Activated T-cell treated with anti-CD3 and anti-CD28 coated beads, Interleukin-2, amount 50 U/mL, for 72 hours (primary cell): ENCODE results near the gene JUP. TPM values are rescaled to one million over a fixed set of nuclear protein-coding genes. Genes with fewer than 3 reads are reported as not detected.
"Not testable (repeated sequence)": the region's sequence is repeated elsewhere in the genome, so short reads cannot be mapped to it uniquely, and the experiment has no call there.

Experiments
- ATAC-seq, 2 donors: fragments of 150-1000 bp; cut with Tn5 transposase; replicated peaks in 1 of 2; 2 replicates each; pipeline ENCODE4 v1.10.0; 2021; ENCODE audit warnings: moderate library complexity in 2 of 2, mild to moderate bottlenecking in 1 of 2
- DNase-seq, 2 donors: peaks; one replicate each; pipeline ENCODE4 v3.0.0; 2021 to 2022; ENCODE audit warnings: mixed read lengths in 1 of 2
- H3K27ac Mint-ChIP-seq: one replicate; pipeline ENCODE4 v1.8.0; 2022; ENCODE audit warnings: mild to moderate bottlenecking, moderate library complexity, mixed read lengths
- H3K27me3 Mint-ChIP-seq: one replicate; pipeline ENCODE4 v1.8.0; 2022; ENCODE audit warnings: low read depth, mixed read lengths
- H3K36me3 Mint-ChIP-seq, 2 donors: one replicate each; pipeline ENCODE4 v1.8.0; 2022; ENCODE audit warnings: mixed read lengths in 2 of 2, mild to moderate bottlenecking in 1 of 2; ENCODE audit not compliant: insufficient read depth in 2 of 2
- H3K4me1 Mint-ChIP-seq: one replicate; pipeline ENCODE4 v1.8.0; 2022; ENCODE audit warnings: low read depth, mixed read lengths
- H3K4me3 Mint-ChIP-seq, 2 donors: one replicate each; pipeline ENCODE4 v1.8.0; 2022; ENCODE audit warnings: mild to moderate bottlenecking in 2 of 2, mixed read lengths in 2 of 2, moderate library complexity in 2 of 2
- H3K9me3 Mint-ChIP-seq, 2 donors: one replicate each; pipeline ENCODE4 v1.8.0; 2022; ENCODE audit warnings: mixed read lengths in 2 of 2
- total RNA-seq, 2 donors: library from RNA; stranded (reverse); gene quantifications; one replicate each; pipeline ENCODE4 v1.2.3, GENCODE V29; 2022

Gene JUP
- total RNA-seq: under 1 TPM; 0.86 to 0.99 TPM

DNA sequence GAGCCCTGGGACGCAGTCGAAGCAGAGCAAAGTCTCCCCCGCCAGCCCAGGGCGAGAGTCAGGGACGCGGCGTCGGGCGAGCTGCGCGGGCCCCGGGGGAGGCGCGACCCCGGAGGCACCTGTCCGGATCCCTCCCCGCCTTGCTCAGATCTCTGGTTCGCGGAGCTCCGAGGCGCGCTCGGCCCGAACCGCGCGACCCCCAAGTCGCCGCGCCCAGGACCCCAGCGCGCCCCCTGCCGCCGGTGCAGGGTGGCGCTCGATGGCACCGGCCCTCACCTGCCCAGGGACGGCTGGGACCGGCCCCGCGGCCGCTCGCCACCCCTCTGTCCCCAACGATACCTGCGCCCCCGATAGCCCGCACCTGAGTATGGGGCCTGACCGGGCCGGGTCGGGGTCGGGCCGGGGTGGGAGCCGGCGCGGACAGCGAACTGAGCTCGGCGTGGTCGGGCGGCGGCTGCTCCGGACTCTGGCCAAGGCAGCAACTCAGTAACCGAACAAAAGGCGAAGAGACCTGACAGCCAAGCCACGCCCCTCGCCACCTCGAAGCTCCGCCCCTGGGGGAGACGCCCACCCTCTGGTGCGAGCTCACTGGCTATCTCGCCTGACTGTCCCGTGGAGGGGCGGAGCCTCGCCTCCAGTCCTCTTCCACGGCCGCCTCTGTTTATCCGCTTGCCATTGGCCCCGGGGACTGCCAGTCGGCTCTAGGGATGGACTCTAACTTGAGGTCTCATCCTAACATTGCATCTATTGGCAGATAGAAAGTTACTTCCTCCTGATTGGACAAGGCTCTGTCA, at the start of gene JUP:
JUP (minus strand) TSS at position 485 of the 794 bp plus-strand sequence. CDS start 14,857 bp downstream, outside the sequence.
- peak within 1 kb of the TSS; percentile 63 to 73 for H3K4me3 Mint-ChIP-seq
- H3K9me3 Mint-ChIP-seq: no peaks in the 10 kb centered on the region

DNA sequence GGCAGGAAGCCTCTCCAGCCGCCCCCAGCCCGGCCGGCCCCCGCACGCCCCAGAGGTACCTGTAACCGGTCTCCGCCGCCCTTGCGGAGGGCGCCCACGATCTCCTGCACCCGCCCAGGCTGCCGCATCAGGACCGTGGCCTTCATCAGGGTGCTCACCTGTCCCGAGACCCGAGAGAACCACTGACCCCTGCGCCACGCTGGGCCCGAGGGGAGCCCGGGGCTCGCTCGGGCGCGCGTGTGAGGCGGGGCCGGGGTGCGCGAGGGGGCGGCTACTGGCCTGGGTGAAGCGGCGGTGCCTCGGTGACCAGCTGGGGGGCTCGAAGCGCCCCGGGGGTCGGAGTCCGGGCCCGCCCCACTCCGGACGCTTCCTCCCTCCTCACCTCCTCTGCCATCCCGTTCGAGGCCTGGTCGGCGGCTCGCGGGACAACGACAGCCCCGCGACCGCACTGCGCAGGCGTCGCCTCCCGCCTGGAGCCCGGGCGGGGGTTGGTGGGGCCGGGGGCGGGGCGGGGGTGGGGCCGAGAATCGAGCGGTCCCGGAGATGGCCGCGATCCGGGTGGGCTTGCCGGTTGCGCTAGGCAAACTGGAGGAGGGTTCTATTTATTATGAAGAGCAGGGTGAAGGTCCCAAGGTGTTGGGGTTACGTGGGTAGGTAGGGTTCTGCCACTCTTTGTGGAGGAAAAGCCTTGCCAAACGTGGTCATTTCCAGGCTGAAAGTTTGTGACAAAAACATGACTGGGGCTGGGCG, 49.5 kb upstream of the JUP start, which contains the start of gene NT5C3B:
NT5C3B (minus strand) TSS at position 433 of the 750 bp plus-strand sequence; CDS start at position 394, 39 bp downstream.
- ATAC-seq (peak; percentile 88 to 93), DNase-seq (peak; percentile 68 to 69)
- Mint-ChIP-seq H3K4me3 (peak within 1 kb of the TSS; percentile 81 to 86), H3K36me3 (peaks cover 0 to 1% of the 10 kb centered on the region in 2 donors), H3K27me3 (peaks cover 10% of the 10 kb centered on the region), H3K9me3 (no peaks in the 10 kb centered on the region), H3K4me1 (peaks cover 18% of the 10 kb centered on the region), H3K27ac (no peak within 1 kb of the TSS)

More for the DNA sequence above, at the start of gene JUP:
- DNase-seq: peak; percentile 95 to 97
- no peaks in the 10 kb centered on the region for H3K36me3 Mint-ChIP-seq
- H3K4me1 Mint-ChIP-seq: peaks cover 15% of the 10 kb centered on the region
- H3K27ac Mint-ChIP-seq: no peak within 1 kb of the TSS
- H3K27me3 Mint-ChIP-seq: peaks cover 28% of the 10 kb centered on the region
- peak; percentile 98 for ATAC-seq

DNA sequence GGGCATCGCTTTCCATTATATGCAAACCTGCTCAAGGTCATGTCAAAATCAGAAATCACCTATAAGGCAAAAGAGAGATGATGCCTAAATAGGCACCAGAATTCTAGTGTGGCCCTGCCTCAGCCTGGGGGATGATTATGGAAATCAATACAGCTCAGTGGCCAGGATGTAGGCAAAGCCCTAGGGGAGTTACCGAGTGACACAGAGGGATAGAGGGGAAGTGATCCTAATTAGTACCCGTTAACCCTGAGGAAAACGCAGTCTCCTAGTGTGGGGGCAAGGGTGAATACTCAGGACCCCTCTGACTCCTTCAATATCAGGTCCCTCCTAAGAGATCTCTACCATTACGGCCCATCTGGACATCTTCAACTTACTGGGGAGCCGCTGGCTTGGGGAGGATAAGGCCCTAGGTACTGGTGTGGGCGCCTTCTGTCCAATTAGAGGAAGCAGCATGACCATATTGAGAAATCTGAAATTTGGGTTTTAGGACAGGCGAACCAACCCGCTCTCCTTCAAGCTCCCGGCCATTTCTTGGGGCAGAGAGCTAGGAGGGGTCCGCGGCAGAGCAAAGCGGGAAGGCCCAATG, 48.8 kb upstream of the JUP start:
- no peak for DNase-seq
- H3K27me3 Mint-ChIP-seq: peaks cover 10% of the 10 kb centered on the region
- peaks cover 18% of the 10 kb centered on the region for H3K4me1 Mint-ChIP-seq
- peak overlapping the region; percentile 81 to 86 for H3K4me3 Mint-ChIP-seq
- no peaks in the 10 kb centered on the region for H3K9me3 Mint-ChIP-seq
- ATAC-seq: no peak
- H3K27ac Mint-ChIP-seq: no peak overlapping the region
- peaks cover 0 to 1% of the 10 kb centered on the region in 2 donors for H3K36me3 Mint-ChIP-seq

DNA sequence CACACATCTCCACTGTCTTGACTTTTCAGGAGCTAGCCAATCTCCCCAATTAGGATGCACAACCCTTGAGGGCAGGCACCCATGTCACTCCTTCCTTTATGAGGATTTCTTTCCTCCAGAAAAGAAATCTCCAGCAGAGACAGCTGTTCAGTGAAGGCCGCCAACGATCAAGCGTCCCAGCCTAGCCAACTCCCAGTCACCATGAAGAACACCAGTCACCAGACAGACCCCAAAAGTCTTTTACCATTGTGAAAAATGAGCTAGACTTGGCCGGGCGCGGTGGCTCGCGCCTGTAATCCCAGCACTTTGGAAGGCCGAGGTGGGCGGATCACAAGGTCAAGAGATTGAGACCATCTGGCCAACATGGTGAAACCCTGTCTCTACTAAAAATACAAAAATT, 43.5 kb upstream of the JUP start:
- H3K9me3 Mint-ChIP-seq, H3K36me3 Mint-ChIP-seq, H3K4me1 Mint-ChIP-seq, H3K27ac Mint-ChIP-seq, ATAC-seq, H3K4me3 Mint-ChIP-seq, DNase-seq, H3K27me3 Mint-ChIP-seq: not testable (repeated sequence)

DNA sequence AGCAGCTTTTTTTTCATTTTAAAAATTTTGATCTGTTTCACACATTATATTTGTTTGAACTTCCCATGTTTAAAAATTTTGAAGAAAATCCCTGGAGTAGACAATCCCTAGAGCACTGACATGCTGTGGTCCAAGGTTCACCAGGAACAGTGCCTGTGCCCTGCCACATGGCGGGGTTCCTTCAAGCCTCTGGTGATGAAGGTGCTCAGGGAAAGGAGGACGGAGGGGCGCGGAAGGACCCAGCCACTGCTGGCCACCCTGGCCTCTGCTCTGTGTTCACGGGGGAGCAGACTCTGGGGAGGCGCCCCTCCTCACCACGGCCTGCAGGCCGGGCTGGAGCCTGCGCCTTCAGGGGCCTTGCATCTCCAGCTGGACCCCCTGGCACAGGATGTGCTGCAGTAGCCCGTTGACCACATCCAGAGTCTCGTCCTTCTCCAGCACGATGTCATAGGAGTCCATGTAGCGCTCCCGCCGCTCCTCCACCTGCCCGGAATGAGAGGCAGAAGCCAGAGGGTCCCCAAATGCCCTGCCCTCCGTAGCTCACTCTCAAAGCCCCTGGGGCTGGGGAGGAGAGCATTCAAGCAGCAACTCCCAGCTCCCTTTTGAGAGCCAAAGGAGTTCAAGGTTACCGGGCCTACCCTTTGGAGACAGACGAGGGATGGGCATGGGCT, 38.8 kb upstream of the JUP start:
- Mint-ChIP-seq H3K4me1 (no peaks in the 10 kb centered on the region), H3K27ac (no peak overlapping the region), H3K27me3 (no peaks in the 10 kb centered on the region), H3K36me3 (peaks cover 1 to 4% of the 10 kb centered on the region in 2 donors), H3K9me3 (no peaks in the 10 kb centered on the region), H3K4me3 (no peak overlapping the region)
- no peak for ATAC-seq
- DNase-seq: no peak

DNA sequence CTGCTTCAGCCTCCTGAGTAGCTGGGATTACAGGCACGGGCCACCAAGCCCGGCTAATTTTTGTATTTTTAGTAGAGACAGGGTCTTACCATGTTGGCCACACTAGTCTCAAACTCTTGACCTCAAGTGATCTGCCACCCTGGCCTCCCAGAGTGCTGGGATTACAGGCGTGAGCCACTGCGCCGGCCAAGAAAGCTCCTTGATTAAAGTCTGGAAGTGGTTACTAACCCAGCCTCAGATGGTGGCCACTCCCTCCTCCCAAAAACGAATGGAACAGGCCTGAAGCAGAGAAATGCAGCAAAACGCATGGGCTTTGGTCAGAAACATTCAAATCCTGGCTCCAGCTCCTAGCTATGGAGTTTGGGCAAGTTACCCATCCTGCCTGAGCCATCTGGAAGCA, 37.6 kb upstream of the JUP start:
- no peaks in the 10 kb centered on the region for H3K9me3 Mint-ChIP-seq
- no peaks in the 10 kb centered on the region for H3K4me1 Mint-ChIP-seq
- H3K27ac Mint-ChIP-seq: no peak overlapping the region
- no peaks in the 10 kb centered on the region for H3K27me3 Mint-ChIP-seq
- ATAC-seq: no peak
- no peak overlapping the region for H3K4me3 Mint-ChIP-seq
- H3K36me3 Mint-ChIP-seq: peaks cover 0 to 2% of the 10 kb centered on the region in 2 donors
- DNase-seq: no peak

DNA sequence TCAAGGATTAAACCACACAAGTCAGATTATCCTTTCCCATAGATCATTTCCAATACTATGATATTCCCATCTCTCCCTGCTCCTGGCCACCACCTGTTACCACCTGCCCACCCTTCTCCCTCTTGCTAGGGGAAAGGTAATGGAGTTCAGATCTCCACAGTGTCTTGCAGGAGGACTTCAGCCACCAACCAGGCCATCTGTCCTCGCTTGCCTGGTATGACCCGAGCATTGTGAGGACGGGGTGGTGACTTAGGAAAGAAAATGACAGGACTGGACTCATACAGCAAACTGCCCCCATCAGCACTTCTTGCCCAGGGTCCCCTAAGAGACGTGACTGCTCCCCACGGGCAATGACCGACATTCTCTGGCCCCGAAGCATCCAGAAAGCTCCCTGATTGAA, 37.1 kb upstream of the JUP start:
- ATAC-seq: no peak
- H3K4me3 Mint-ChIP-seq: no peak overlapping the region
- H3K36me3 Mint-ChIP-seq: peaks cover 0 to under 1% of the 10 kb centered on the region in 2 donors
- DNase-seq: no peak
- H3K27me3 Mint-ChIP-seq: no peaks in the 10 kb centered on the region
- H3K27ac Mint-ChIP-seq: no peak overlapping the region
- no peaks in the 10 kb centered on the region for H3K9me3 Mint-ChIP-seq
- H3K4me1 Mint-ChIP-seq: no peaks in the 10 kb centered on the region

DNA sequence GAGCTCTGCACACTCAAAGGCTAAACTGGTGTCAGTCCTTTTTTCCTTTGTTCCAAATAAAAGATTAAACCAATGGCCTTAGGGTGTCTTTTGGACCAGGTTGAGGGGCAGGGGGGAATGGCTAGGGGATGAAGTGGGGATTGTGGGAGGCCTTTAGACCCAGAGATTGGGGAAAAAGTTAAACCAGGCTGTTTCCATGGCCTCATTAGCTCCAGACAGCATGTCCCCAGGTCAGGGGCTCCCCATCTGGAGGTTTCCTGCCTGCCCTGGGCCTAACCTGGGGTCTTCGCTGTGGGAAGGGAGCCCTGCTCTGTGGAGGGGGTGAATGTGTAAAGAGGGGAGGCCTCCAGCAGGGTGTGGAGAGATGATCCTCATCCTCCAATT, 36.6 kb upstream of the JUP start:
- no peak overlapping the region for H3K27ac Mint-ChIP-seq
- DNase-seq (no peak), ATAC-seq (no peak)
- H3K9me3 Mint-ChIP-seq: no peaks in the 10 kb centered on the region
- no peak overlapping the region for H3K4me3 Mint-ChIP-seq
- no peaks in the 10 kb centered on the region for H3K4me1 Mint-ChIP-seq
- H3K27me3 Mint-ChIP-seq: no peaks in the 10 kb centered on the region
- H3K36me3 Mint-ChIP-seq: no peaks in the 10 kb centered on the region

DNA sequence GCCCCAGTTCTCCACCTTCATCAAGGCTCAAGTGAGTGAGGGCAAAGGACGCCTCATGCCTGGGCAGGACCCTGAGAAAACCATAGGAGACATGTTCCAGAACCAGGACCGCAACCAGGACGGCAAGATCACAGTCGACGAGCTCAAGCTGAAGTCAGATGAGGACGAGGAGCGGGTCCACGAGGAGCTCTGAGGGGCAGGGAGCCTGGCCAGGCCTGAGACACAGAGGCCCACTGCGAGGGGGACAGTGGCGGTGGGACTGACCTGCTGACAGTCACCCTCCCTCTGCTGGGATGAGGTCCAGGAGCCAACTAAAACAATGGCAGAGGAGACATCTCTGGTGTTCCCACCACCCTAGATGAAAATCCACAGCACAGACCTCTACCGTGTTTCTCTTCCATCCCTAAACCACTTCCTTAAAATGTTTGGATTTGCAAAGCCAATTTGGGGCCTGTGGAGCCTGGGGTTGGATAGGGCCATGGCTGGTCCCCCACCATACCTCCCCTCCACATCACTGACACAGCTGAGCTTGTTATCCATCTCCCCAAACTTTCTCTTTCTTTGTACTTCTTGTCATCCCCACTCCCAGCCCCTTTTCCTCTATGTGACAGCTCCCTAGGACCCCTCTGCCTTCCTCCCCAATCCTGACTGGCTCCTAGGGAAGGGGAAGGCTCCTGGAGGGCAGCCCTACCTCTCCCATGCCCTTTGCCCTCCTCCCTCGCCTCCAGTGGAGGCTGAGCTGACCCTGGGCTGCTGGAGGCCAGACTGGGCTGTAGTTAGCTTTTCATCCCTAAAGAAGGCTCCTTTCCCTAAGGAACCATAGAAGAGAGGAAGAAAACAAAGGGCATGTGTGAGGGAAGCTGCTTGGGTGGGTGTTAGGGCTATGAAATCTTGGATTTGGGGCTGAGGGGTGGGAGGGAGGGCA, 36.0 kb upstream of the JUP start:
- Mint-ChIP-seq H3K36me3 (no peaks in the 10 kb centered on the region), H3K4me1 (no peaks in the 10 kb centered on the region), H3K4me3 (no peak overlapping the region), H3K27me3 (no peaks in the 10 kb centered on the region), H3K27ac (no peak overlapping the region), H3K9me3 (no peaks in the 10 kb centered on the region)
- DNase-seq (no peak), ATAC-seq (no peak)

DNA sequence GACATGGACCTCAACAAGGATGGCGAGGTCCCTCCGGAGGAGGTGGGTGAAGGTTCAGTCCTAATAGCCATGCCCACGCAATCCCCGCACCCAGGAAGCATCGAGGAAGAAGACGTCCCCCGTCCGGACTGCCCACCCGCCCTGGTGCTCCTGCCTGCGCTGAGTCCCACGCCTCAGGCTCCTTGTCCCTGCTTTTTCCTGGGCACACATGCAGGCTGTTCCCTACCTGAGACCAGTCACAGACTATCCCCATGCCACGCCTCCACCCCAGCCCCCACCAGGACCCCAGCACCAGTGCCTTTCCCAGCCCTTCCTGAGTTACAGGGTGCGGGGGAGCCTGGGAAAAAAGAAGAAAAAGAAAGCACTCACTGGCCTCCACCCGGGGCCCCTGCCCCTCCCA, 35.3 kb upstream of the JUP start:
- H3K4me3 Mint-ChIP-seq: no peak overlapping the region
- H3K4me1 Mint-ChIP-seq: no peaks in the 10 kb centered on the region
- no peaks in the 10 kb centered on the region for H3K36me3 Mint-ChIP-seq
- no peak for DNase-seq
- no peaks in the 10 kb centered on the region for H3K9me3 Mint-ChIP-seq
- no peak for ATAC-seq
- H3K27me3 Mint-ChIP-seq: no peaks in the 10 kb centered on the region
- no peak overlapping the region for H3K27ac Mint-ChIP-seq

DNA sequence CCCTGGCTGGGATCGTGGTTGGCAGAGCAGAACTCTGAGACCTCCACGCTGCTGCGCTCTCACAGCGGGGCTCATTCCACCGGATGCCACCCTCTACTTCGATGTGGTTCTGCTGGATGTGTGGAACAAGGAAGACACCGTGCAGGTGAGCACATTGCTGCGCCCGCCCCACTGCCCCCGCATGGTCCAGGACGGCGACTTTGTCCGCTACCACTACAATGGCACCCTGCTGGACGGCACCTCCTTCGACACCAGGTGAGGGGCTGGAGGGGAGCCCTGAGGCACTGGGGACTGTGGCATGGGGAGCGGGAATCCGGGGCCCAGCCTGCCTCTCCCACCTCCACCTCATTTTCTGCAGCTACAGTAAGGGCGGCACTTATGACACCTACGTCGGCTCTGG, 31.5 kb upstream of the JUP start:
- Mint-ChIP-seq H3K4me3 (no peak overlapping the region), H3K4me1 (peaks cover 5% of the 10 kb centered on the region), H3K9me3 (no peaks in the 10 kb centered on the region), H3K27ac (no peak overlapping the region), H3K36me3 (no peaks in the 10 kb centered on the region), H3K27me3 (no peaks in the 10 kb centered on the region)
- ATAC-seq (no peak), DNase-seq (no peak)

DNA sequence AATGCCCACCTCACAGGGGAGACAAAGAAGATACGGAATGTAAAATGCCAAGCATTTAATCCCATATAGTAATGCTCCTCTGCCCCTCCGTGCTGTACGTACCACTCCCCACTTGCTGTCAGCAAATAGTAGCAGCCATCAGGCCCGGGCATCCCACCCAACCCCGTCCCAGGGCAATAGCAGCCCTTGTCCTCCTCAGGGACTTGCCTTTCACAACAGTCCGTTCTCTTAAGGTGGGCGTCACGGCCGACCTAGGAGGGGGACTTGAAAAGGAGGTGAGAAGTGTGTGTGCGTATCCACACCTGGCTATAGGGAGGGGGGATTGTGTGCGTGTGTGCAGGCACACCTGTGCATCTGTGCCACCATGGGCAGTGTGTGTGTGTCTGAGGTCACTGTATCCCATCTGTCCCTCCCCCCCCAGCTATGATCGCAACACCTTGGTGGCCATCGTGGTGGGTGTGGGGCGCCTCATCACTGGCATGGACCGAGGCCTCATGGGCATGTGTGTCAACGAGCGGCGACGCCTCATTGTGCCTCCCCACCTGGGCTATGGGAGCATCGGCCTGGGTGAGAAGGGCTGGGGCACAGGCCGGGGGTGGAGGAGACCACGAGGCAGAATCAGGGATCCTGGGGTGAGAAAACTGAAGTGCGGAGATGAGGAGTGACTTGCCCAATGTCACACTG, 30.3 kb upstream of the JUP start:
- peaks cover 11% of the 10 kb centered on the region for H3K4me1 Mint-ChIP-seq
- H3K9me3 Mint-ChIP-seq: no peaks in the 10 kb centered on the region
- H3K4me3 Mint-ChIP-seq: no peak overlapping the region

More for the DNA sequence above, 30.3 kb upstream of the JUP start:
- Mint-ChIP-seq H3K36me3 (no peaks in the 10 kb centered on the region), H3K27me3 (peaks cover 6% of the 10 kb centered on the region), H3K27ac (no peak overlapping the region)
- no peak for ATAC-seq
- no peak for DNase-seq
